ENCODE measurements around the gene DCAF15. TPM values are rescaled to one million over a fixed set of nuclear protein-coding genes. Genes with fewer than 3 reads are reported as not detected.
A peak's percentile ranks its signal among the peaks of the same experiment; 100 is the strongest.
"Not testable (repeated sequence)": the region's sequence is repeated elsewhere in the genome, so short reads cannot be mapped to it uniquely, and the experiment has no call there.

Gene DCAF15
- 41.3 and 41.6 TPM in 2 replicates for total RNA-seq (2014; rRNA removed; shearing (Covaris generic))

- peak; percentile 100 for DNase-seq (ENCODE audit: low spot score)
Measured at GRCh38 chr19:13952154-13952930, at the start of gene DCAF15. TSS of gene DCAF15 (plus strand) at chr19:13952509. CDS start at chr19:13952513, 4 bp downstream.

- DNase-seq (ENCODE audit: low spot score), result peak; percentile 24
Measured at GRCh38 chr19:13902993-13903555, 49.2 kb upstream of the DCAF15 start.

GRCh38 chr19:13905634-13906520, 46.4 kb upstream of the DCAF15 start, which contains the start of the genes BRME1 and CC2D1A:
TSS of gene BRME1 (minus strand) at chr19:13906117. CDS start at chr19:13904892, 1,225 bp downstream.
TSS of gene CC2D1A (plus strand) at chr19:13906201. CDS start at chr19:13906442, 241 bp downstream.
- peak; percentile 80 for DNase-seq (ENCODE audit: low spot score)

- DNase-seq (ENCODE audit: low spot score), result no peak
Measured at GRCh38 chr19:13906521-13906904, 45.8 kb upstream of the DCAF15 start.

DNA sequence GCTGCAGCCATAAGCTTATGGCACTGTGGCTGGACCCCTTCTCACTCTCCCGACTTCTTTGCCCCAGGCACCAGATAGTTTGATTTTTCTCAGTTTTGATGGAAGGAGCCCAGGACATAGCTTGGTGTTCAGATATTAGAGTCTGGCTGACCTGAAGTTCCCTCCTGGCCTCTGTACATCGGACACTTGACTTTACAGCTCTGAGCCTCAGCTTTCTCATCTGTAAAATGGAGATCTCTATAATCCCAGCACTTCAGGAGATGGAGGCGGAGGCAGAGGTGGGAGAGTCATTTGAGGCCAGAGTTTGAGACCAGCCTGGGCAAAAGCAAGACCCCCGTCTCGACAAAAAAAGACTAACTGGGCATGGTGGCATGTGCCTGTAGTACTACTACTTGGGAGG, 45.4 kb upstream of the DCAF15 start:
- DNase-seq (ENCODE audit: low spot score), result no peak

- no peak for DNase-seq (ENCODE audit: low spot score)
Measured at GRCh38 chr19:13908674-13909073, 43.6 kb upstream of the DCAF15 start.

- DNase-seq (ENCODE audit: low spot score), result no peak
Measured at GRCh38 chr19:13909430-13909829, 42.9 kb upstream of the DCAF15 start.

- DNase-seq (ENCODE audit: low spot score), result no peak
Measured at GRCh38 chr19:13913352-13913751, 39.0 kb upstream of the DCAF15 start.

- DNase-seq (ENCODE audit: low spot score), result no peak
Measured at GRCh38 chr19:13914777-13915176, 37.5 kb upstream of the DCAF15 start.

DNA sequence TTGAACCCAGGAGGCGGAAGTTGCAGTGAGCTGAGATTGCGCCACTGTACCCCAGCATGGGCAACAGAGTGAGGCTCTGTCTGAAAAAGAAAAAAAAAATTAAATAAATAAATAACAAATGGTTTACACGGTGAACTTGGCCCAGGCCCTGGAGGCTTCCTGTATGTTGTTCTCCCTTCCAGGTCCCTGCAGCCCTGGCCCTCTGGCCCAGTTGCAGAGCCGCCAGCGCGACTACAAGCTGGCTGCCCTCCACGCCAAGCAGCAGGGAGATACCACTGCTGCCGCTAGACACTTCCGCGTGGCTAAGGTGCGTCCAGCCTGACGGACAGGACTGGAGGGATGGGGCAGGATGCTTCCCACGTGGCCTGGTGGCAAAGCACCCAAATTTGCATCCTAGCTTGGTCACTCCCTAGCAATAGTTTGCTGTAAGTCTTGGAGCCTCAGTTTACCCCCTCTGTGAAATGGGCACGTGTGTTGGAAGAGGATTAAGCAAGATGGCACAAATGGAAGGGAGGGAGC, 34.4 kb upstream of the DCAF15 start:
- no peak for DNase-seq (ENCODE audit: low spot score)

- no peak for DNase-seq (ENCODE audit: low spot score)
Measured at GRCh38 chr19:13918726-13919411, 33.4 kb upstream of the DCAF15 start.

DNA sequence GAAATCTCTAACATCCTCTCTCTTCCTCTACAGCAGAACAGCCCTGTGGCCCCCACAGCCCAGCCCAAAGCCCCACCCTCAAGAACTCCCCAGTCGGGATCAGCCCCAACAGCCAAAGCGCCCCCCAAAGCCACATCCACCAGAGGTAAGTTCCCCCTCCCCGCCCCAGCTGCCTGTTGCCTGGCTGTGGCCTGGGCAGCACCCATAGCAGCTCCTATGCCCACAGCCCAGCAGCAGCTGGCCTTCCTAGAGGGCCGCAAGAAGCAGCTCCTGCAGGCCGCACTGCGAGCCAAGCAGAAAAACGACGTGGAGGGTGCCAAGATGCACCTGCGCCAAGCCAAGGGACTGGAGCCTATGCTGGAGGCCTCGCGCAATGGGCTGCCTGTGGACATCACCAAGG, 31.8 kb upstream of the DCAF15 start:
- DNase-seq (ENCODE audit: low spot score), result no peak

DNA sequence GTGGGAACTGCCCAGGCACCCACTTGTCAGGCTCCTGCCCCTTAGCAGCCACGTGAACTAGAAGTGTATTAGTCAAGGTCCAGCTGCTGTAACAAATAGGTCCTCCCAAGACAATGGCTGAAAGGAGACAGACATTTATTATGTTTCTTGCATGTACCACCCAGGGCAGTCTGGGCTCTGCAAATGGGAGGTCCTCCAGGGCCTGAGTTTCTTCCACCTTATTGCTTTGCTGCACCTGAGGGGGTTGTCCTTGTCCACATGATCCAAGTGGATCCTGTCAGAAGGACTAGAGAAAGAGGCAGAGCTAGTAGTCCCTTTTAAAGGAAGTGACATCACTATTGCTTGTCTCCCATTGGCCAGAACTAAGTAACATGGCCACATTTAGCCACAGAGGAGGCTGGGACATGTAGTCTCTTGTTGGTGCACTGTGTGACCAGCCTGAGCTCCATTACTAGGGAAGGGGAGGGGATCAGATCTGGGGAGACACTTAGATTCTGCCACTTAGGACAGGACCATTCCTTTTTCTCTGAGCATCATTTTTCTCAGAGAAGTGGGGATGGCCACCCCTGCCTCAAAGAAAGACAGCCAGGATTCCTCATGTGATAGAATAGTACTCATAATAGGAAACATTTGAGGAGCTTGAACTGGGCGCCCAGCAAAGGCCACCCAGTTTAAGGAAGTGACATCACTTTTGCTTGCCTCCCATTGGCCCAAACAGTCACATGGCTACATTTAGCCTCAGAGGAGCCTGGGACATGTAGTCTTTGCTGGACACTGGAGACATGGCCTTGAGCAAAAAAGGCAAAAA, 31.2 kb upstream of the DCAF15 start:
- peak; percentile 83 for DNase-seq (ENCODE audit: low spot score)

DNA sequence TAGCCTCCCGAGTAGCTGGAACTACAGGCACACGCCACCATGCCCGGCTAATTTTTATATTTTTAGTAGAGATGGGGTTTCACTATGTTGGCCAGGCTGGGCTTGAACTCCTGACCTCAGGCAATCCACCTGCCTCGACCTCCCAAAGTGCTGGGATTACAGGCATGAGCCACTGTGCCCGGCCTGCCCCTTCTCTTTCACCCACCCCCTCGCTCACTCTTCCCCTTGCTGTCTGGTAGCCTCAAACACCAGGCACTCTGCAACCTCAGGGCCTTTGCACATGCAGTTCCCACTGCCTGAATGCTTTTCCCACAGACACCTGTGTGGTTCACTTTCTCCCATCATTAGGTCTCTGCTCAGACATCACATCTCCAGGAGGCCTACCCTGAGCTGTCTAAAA, 30.2 kb upstream of the DCAF15 start:
- DNase-seq (ENCODE audit: low spot score), result not testable (repeated sequence)

DNA sequence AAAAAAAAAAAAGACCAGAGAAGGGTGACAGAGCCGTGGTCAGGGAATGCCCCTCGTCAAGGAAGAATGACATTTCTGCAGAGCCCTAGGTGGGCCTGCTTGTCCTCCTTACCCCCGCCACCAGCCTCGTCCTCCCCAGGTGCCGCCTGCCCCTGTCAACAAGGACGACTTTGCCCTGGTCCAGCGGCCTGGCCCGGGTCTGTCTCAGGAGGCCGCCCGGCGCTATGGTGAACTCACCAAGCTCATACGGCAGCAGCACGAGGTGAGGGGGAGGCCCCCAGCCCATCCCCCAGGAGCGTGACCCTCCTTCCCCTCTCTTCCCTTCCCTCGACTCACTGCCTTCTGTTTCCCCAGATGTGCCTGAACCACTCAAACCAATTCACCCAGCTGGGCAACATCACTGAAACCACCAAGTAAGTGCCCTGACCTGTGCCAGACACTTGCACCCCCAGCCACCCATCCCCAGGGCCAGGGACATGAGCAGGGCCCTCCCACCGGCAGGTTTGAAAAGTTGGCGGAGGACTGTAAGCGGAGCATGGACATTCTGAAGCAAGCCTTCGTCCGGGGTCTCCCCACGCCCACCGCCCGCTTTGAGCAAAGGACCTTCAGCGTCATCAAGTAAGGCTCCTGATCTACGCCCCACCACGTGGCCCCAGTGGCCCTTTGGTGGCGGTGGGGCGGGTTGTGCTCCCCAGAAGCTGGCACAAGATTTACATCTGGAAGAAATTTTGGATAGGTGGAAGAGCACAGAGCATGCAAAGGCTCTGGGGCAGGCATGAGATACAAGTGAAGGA, 28.9 kb upstream of the DCAF15 start:
- no peak for DNase-seq (ENCODE audit: low spot score)

DNA sequence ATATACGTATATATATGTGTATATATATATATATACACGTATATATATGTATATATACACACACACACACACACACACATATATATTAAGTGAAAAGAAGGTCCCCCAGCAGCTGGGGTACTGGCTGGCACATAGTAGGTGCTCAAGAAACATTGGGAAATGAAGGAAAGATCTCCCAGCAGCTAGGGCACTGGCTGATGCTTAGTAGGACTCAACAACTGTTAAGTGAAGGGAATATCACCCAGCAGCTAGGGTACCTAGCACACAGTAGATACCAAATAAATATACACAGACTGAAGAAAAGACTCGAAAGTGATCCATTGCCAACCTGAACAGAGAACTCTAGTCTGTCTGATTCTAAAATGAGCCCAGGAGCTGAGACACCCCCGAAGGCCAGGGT, 26.3 kb upstream of the DCAF15 start:
- no peak for DNase-seq (ENCODE audit: low spot score)

GRCh38 chr19:13926715-13927114, 25.6 kb upstream of the DCAF15 start:
- no peak for DNase-seq (ENCODE audit: low spot score)

DNA sequence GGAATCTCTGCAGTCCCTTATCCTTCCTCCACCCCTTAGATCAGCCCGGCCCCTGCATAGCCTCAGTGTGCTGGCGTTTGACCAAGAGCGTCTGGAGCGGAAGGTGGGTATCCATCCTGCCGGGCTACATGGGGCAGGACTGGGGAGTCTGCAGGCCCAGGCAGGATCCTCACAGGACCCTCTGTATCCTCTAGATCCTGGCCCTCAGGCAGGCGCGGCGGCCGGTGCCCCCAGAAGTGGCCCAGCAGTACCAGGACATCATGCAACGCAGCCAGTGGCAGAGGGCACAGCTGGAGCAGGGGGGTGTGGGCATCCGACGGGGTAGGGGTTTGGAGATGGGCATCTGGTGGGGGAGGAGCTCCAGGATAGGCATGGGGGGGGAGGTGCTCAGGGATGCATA, 23.0 kb upstream of the DCAF15 start:
- DNase-seq (ENCODE audit: low spot score), result no peak

DNA sequence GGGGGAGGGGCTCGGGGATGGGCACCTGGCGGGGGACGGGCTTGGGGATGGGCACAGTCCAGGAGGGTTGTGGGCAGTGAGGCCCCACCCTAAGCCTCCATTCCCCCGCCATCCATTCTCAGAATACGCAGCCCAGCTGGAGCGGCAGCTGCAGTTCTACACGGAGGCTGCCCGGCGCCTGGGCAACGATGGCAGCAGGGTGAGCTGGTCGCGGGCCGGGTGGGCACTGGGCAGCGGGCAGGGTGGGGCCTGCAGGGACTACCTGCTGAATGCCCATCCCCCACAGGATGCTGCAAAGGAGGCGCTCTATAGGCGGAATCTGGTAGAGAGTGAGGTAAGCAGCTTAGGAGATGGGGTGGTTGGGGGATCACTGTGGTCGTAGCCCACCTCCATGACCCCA, 22.4 kb upstream of the DCAF15 start:
- DNase-seq (ENCODE audit: low spot score), result no peak

DNA sequence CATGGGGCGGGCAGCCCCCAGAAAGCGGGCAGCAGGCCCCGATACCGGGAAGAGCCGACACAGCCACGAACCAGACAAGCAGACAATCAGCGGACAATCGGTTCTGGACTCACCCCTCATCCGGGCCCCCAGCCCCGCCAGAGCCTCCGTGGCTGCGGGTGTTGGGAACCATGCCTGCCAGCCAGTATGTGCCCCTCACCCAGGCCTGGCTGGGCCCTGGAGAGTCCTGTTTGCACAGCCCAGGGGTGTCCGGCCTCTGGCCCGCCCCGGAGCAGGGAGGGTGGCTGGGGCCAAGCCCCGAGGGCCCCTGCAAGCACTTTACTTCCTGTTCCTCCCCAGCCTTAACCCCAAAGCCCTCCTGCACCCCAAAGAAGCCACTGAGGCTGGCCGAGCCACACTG, 21.9 kb upstream of the DCAF15 start:
- DNase-seq (ENCODE audit: low spot score), result no peak

Measured in A172 (cell line).